GM18520 (cell line): ENCODE data around the gene DDX31.

Experiments used
- ATAC-seq: cut with Tn5 transposase; IDR thresholded peaks from one replicate; pipeline ENCODE4 v1.9.1; 2021; ENCODE audit not compliant: unreplicated experiment

DDX31 gene

GRCh38 chr9:132597073-132597775 is 72.6 kb downstream of the DDX31 start:
- ATAC-seq: no peak

GRCh38 chr9:132596200-132596599 is 73.6 kb downstream of the DDX31 start:
- ATAC-seq: no peak

GRCh38 chr9:132595319-132595718 is 74.5 kb downstream of the DDX31 start:
- no peak for ATAC-seq

GRCh38 chr9:132594412-132594811 is 75.4 kb downstream of the DDX31 start:
- no peak for ATAC-seq

GRCh38 chr9:132592451-132592850 is 77.3 kb downstream of the DDX31 start:
- ATAC-seq: no peak

- ATAC-seq: no peak
These were observed 78.0 kb downstream of the DDX31 start for GRCh38 chr9:132591751-132592314.

GRCh38 chr9:132591244-132591643 is 78.5 kb downstream of the DDX31 start:
- no peak for ATAC-seq

- no peak for ATAC-seq
These were observed 79.2 kb downstream of the DDX31 start for GRCh38 chr9:132590318-132591182.

GRCh38 chr9:132590037-132590317 is 79.8 kb downstream of the DDX31 start:
- ATAC-seq: no peak

- ATAC-seq: no peak
These were observed 80.4 kb downstream of the DDX31 start for GRCh38 chr9:132589148-132590036.

- ATAC-seq: no peak
These were observed 81.2 kb downstream of the DDX31 start for GRCh38 chr9:132588501-132589147.

- ATAC-seq: no peak
These were observed 81.7 kb downstream of the DDX31 start for GRCh38 chr9:132588098-132588497.

GRCh38 chr9:132587592-132587955 is 82.2 kb downstream of the DDX31 start:
- ATAC-seq: no peak

- ATAC-seq: no peak
These were observed 82.8 kb downstream of the DDX31 start for GRCh38 chr9:132586830-132587591.

GRCh38 chr9:132585954-132586829 is 83.6 kb downstream of the DDX31 start:
- ATAC-seq: no peak

GRCh38 chr9:132584601-132585560 is 84.9 kb downstream of the DDX31 start:
- no peak for ATAC-seq

GRCh38 chr9:132583584-132584304 is 86.0 kb downstream of the DDX31 start:
- ATAC-seq: no peak
